Measurements from ENCODE around the gene KHK.

- no peak for TF ChIP-seq POLR2AphosphoS5 (IDR thresholded peaks at IDR 0.05; ENCODE audit: low read depth)
- no peak for TF ChIP-seq CTCF (IDR thresholded peaks at IDR 0.05; ENCODE audit: insufficient read depth, low read length)
- no peak for TF ChIP-seq GABPA (IDR thresholded peaks at IDR 0.05; ENCODE audit: low read depth)
- no peak for TF ChIP-seq SPI1 (IDR thresholded peaks at IDR 0.05; ENCODE audit: borderline replicate concordance, low read depth)
These were observed 37.0 kb downstream of the KHK start, which contains the start of gene ABHD1 for GRCh38 chr2:27123302-27124150.

Measured in HL-60 (cell line).